ENCODE results near the gene MB21D2.
"Not testable (repeated sequence)": the region's sequence is repeated elsewhere in the genome, so short reads cannot be mapped to it uniquely, and the experiment has no call there.

The MB21D2 gene, protein sequence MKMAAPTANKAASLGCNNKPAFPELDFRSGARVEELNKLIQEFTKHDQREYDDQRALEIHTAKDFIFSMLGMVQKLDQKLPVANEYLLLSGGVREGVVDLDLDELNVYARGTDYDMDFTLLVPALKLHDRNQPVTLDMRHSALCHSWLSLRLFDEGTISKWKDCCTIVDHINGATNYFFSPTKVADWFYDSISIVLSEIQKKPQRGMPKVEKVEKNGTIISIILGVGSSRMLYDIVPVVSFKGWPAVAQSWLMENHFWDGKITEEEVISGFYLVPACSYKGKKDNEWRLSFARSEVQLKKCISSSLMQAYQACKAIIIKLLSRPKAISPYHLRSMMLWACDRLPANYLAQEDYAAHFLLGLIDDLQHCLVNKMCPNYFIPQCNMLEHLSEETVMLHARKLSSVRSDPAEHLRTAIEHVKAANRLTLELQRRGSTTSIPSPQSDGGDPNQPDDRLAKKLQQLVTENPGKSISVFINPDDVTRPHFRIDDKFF

DNA sequence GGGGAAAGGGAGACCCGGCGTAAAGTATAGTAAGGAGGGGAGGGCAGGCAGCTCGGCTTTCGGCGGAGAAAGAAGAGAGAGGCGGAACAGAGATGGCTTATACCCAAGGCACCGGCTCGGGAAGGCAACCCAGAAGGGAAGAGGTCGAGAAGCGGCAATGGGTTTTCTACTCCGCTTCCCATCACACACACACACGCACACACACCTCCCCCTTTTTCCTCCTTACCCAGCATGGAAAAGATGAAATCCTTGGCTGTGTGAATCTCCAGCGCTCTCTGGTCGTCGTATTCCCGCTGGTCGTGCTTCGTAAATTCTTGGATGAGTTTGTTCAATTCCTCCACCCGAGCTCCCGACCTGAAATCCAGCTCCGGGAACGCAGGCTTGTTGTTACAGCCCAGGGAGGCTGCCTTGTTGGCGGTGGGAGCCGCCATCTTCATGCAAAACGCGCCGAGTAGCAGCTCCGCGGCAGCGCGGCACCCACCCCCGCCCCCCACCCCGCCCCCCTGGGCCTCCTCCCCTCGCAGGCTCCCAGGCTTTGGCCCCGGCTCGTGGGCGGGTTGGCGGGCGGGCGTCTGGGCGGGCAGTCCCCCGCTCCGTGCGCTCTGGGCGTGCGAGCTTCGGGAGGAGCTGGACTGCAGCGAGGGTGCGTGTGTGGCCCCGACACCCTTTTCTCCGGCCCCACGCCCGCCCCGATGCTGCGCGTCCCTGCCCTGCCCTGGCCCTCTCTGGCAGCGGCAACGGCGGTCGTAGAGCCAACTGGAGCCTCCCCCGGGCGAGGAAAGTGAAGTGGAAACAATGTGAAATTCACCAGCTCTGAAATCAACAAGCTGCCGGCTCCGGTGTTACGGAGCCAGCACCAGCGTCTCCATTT is at the start of gene MB21D2:
TSS of gene MB21D2 (minus strand) at position 453 of the 871 bp plus-strand sequence. CDS start at position 437, 16 bp downstream.
- peak; percentile 76 for DNase-seq

DNA sequence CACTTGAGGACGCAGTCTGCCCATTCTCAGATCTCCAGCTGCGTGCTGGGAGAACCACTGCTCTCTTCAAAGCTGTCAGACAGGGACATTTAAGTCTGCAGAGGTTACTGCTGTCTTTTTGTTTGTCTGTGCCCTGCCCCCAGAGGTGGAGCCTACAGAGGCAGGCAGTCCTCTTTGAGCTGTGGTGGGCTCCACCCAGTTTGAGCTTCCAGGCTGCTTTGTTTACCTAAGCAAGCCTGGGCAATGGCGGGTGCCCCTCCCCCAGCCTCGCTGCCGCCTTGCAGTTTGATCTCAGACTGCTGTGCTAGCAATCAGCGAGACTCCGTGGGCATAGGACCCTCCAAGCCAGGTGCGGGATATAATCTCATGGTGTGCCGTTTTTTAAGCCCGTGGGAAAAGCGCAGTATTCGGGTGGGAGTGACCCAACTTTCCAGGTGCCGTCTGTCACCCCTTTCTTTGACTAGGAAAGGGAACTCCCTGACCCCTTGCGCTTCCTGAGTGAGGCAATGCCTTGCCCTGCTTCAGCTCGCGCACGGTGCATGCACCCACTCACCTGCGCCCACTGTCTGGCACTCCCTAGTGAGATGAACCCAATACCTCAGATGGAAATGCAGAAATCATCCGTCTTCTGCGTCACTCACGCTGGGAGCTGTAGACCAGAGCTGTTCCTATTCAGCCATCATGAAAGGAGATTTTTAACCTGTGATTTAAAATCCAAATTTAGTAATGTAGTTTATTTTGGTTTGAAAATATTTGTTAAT is 47.5 kb upstream of the MB21D2 start:
- not testable (repeated sequence) for DNase-seq

DNA sequence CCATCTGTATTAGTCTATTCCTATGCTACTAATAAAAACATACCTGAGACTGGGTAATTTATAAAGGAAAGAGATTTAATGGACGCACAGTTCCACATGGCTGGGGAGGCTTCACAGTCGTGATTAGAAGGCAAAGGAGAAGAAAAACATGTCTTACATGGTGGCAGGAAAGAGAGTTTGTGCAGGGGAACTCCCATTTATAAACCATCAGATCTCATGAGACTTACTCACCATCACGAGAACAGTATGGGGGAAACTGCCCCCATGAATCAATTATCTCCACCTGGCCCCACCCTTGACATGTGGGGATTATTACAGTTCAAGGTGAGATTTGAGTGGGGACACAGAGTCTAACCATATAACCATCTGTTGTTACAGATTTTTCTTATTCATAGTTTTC is 42.1 kb upstream of the MB21D2 start:
- DNase-seq = no peak

DNA sequence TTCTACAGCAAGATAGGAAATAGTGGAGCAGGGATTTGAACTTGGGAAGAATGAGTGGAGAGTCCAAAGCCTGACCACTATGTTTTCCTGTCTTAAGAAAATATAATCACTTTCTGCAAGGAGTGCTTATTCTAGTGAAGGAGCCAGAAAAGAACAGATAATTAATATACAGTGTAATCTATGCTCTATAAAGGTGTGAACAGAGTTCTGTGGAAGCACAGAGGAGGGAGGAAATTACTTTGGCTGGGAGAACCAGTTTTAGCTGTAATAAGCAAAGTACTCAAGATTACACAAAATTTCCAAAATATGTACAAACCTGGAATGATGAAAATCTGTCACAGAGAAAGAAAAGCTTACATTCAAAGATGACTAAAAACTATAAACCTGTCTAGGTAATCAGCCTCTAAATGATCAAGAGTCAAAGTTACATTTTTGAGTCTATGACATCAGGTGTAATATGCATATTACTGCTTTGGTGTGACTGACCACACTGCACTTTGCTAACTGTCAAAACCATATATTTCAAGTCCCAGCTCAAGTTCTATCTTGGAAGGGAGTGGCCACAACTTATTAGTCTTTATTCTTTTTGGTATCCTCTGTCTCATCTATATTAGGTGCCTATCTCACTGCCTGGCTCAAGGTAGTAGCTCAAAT is 40.7 kb upstream of the MB21D2 start:
- DNase-seq = no peak

DNA sequence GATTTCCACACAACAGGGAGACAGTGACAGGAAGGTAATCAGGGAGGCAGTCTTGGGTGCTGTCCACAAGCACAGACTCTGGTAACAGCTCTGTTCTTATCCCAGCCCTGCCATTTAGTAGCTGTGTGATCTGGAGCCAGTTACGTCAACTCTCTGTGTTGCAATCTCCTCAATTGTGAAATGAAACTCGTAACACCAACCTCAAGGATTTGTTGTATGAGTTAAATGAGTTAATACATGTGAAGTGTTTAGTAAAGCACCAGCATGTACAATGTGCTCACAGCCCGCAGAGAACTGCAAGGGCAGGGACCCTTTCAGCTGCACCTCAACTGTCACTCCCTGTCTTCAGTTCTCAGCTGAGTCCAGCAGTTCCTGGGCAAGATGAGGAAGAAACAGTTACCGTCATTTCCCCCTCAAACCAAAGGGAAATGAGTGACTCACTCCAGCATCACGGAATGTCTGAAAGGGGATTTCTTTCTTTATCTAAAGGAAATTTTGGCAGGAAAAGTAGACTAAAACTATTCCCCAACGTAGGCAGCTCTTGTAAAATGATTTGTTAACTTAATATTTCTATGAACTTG is 39.9 kb upstream of the MB21D2 start:
- DNase-seq = no peak

DNA sequence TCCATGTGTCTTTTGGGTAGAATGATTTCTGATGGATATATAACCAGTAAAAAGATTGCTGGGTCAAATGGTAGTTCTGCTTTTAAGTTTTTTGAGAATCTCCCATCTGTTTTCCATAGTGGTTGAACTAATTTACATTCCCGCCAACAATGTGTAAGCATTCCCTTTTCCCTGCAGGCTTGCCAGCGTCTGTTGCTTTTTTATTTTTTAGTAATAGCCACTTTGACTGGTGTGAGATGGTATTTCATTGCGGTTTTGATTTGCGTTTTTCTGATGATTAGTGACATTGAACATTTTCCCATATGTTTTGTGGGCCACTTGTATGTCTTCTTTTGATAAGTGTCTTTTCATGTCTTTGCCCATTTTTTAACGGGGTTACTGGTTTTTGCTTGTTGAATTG is 36.3 kb upstream of the MB21D2 start:
- no peak for DNase-seq

DNA sequence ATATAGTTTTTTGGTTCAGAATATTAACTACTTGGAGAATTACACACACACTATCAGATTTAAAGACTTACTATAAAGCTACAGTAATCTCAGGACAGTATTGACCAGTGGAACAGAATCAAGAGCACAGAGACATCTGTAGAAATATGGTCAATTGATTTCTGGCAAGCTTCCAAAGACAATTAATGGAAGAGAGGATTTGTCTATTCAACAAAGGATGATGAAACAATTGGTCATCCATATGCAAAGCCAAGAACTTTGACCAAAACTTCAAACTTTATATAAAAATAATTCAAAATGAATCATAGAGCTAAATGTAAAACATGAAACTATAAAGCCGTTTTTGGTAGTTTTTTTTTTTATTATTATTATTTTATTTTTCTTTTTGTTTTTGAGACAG is 29.8 kb upstream of the MB21D2 start:
- no peak for DNase-seq

DNA sequence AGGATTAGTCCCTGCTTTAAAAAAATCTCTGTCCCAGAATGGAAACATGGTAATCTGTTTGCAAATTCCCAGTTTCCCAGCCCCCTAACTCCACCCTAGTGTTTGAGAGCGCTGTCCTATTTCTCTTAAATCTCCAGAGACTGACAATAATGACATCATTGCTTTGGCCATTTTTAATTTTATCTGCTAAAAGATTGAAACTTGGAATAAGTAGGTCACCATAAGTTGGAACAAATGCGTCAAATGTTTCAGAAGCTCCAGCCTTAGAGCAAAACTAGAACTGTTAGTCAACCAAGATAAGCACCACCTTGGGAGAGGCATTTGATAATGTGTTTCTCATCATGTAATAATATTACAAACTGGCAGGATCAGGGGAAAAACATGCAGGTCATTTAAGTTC is 25.7 kb upstream of the MB21D2 start:
- DNase-seq = no peak

DNA sequence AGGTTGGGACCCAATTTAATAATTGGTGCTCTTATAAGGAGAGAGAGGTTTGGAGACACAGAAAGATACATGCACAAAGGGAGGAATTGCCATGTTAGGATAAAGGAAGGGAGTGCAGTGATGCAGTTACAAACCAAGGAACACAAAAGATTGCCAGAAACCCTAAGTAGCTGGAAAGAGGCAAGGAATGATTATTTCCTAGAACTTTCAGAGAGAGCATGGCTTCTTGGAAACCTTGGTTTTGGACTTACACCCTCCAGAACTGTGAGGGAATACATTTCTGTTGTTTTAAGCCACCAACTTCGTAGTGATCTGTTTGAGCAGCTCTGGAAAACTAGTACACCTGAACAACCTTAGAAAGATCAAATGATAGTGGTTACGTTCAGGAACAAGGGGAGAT is 25.0 kb upstream of the MB21D2 start:
- no peak for DNase-seq

DNA sequence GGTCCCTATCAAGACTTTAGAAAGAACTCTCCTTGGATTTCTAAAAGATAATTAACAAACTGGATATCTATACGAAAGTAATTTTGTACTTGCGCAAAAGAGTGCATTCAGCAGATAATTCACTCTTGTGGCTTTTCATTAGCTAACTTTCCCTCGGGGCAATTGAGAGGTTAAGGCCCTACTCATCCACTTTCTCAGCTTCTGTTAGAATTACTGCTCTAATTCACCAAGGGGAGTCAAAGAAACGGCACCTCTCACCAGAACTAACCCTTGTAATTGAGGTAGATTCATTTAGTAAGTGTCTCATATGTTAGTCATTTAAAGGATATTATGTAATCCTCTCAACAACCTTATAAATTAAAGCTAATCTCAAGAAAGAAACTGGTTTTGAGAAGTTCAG is 22.5 kb upstream of the MB21D2 start:
- DNase-seq = no peak

DNA sequence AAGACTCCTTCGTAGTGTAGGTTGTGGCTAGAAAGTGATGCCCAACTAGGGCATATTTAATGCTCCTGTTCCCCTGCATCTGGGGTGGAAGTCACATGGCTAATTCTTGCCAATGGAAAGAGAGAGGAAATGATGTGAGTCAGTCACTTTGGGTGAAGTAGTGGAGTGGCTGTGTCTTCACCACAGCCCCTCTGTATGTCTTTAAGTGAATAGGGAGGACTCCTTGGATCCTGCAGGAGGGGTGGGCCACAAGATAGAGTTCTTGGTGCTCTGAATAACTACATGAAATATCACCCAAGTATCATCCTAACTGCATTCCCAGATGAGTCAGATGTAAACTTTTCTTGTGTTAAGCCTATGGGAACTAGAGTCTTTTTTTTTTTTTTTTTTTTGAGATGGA is 17.8 kb upstream of the MB21D2 start:
- no peak for DNase-seq

DNA sequence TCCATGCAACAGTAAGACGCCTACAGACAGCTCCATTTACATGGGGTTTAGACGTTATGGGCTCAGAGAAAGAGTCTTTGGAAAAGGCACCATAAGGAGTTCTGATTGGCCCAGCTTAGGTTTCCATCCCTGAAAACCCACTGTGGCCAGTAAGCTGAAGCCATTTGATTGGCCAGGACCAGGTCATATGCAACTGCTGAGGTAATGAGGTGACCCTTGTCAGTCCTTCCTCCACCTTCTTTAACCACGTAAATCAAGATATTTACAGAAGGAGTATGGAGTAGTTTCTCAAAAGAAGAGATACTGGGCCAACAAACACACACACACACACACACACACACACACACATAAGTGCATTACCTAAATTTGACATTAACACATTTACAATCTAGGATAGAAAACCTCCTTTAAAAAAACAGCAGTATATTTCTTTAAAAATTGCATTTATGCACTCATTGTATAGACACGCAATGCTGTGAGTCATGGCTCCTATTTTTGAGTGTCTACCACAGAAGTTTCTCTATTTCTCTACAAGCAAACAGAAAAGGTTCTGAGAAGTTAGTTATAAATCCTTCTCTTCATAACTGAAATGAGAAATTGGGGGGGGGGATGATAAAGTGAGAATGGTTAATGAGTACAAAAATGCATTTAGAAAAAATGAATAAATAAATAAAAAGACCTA is 16.3 kb upstream of the MB21D2 start:
- no peak for DNase-seq

DNA sequence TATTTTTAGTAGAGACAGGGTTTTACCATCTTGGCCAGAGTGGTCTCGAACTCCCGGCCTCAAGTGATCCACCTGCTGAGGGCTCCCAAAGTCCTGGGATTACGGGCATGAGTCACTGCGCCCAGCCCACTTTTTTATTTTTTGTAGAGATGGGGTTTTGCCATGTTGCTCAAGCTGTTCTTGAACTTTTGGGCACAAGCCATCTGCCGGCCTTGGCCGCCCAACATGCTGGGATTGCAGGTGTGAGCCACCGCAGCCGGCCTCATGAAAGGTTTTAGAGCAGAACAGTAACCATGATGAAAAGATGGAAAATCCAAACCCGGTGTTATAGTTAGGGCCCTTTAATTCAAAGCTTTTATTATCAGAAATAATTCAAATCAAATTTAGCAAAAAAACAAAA is 15.6 kb upstream of the MB21D2 start:
- no peak for DNase-seq

DNA sequence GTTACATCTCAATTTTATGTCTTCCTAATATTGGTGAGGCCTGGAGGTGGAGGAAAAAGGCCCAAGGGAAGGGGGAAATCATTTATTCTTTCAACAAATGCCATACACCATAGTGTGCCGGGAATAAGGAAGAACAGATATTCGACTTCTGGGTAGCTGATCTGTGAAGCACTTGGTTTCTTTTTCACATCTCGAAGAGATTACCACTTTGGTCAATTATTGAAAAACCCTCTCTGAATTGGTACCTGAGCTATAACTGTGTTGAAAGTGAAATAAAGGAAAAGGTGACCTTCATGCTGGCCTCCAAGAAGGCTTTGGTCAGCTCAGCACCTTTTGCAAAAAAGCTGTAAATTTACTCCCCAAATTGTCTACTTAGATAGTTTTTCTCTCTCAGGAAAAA is 14.2 kb upstream of the MB21D2 start:
- no peak for DNase-seq

DNA sequence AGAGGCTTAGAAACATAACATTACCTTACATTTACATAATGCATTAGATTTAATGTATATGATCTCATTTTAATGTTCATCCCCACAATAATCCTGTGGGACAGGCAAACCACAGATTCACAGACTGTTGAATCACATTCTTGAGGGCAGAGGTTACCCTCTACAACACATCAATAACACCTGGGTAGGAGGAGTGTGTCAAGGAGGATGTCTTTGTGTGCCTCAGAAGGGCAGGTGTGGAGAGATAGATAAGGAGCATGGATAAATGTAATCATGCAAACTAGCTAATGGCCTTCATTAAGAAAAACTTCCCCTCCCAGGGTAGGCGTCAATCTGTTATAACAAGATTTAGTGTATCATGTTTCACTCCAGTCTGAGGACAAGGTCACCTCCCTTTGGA is 12.9 kb upstream of the MB21D2 start:
- no peak for DNase-seq

DNA sequence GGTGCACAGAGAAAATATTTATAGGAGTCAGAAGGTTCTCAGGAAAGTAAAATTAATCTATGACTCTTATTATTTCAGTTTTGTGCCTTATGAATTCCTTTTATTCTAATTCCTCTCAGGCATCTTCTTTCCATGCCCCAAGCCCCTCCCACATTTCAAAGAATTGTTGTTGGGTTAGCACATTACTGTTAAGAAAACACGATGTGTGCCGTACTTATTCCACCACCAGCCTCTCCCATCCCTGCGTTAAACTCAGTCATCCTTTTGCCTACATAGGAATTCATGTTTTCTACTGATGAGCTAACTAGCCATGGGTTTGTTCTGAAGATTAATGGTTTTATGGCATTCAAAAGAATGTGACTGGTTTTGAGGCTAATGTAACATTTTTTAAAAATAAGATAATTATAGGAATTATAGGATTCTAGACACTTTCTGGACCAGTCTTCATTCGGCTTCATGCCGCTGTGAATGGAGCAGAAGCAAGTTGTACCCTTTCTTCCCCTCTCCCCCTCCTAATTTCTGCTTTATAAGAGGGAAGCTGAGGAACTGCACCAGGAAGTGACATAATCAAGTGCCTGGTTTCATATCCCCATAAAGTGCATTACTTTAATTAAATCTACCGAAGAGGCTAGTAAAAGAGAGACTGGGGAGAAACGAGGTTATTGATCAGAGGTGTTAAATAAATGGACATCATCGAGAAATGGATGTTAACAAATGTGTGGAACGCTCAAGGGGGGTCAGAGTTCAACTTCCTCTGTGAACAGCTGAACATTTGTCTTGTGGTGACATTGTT is 12.3 kb upstream of the MB21D2 start:
- no peak for DNase-seq

DNA sequence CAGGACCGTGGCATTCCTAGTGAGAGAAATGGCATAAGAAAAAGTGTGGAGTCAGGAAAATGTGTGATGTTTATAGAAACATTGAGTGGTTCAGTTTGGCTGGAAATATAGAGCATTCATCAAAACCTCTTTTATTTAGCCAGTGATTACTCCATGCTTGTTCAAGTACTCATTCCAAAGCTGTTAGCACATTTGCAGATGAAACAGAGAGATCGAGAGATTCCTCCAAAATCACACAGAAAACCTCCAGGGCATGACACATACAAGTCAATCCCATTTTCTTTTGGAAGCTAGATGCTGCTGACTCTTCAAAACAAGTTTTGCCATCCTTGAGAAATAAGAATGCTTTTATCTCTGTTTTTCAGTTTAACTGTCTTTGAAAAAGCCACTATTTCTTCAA is 11.5 kb upstream of the MB21D2 start:
- no peak for DNase-seq

DNA sequence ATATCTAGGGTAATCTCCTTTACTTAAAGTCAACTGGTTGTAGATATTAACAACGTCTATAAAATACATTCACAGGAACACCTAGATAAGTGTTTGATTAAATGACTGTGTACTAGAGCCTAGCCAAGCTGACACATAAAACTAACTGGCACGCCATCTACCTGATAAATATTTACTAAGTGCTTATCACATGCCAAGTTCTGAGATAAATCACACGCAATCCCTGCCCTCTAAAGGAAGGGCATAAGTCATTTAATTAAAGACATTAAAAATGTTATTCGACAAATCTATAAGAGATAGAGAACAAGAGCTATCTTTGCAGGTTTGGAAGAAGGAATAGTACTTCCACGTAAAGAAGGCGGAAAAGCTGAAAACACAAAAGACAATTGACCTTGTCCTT is 11.1 kb upstream of the MB21D2 start:
- DNase-seq = no peak

DNA sequence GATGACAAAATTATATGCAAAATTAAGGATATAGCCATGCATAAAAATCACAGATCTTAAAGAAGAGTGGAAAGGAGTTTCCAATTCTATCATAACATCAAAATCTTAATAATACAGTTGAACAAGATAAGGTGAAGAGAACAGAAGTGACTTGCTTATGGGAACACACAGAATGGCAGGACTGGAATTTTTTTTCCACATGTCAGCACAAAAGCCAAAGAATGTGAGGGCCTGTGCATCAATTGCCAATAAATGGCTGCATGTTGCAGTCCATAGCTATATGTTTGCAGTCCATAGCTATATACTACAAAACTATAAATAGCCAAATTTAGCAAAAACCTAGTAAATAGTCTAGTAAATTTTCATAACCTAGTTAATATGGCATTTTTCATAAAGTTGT is 10.4 kb upstream of the MB21D2 start:
- DNase-seq = no peak

DNA sequence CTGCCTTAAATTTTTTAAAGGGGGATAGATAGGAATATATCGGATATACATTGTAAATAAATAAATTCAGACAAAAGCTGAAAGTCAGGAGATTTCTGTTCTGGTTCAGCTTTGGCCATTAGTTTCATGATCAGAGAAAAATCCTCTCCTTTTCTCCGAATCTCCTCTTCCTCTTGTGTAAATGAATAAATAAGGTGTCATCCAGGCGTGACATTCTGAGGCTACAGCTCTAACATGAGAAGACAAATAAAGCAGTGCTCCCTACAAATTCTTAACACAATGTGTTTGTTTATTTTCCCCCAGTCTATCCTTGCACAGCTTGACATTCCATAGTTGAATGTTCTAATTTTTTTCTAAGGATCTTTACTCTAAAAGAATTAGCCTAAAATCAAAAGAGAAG is 9.4 kb upstream of the MB21D2 start:
- DNase-seq = no peak

DNA sequence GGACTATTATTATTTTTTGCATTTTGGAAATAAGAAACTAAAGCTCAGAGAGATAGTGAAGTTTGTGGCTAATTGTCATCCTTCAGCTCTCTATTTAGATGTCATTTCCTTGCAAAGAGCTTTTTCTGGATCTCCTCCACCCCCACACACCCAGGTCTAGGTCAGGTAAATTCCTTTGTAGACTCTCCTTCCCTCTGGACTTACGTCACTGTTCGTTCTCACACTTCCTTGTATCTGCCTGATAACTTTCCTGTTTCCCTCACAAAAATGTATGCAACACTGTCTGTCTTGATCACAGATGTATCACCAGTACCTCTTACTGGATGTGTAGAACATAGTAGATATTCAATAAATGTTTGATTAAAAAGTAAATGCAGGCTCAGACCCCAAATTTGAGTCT is 6.1 kb upstream of the MB21D2 start:
- DNase-seq = no peak
